ENCODE data around the gene PLCG2.

The PLCG2 gene

DNA sequence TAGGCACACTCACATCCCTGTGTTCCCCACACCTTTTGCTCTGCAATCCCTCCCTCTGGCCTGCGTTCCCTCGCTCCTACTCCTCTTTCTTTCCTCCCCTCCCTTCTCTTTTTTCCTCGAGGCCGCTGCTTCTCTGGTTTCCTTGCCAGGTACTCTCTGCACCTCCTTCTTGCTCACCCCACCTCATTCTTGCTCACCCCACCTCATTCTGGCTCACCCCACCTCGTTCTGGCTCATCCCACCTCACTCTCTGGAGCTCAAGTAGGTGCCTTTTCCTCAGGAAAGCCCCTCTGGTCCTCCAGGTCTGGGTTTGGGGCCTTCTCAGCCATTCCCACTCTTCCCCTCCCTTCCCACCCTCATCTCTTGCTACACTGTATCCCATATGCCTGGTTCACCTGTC, 103.5 kb downstream of the PLCG2 start:
- no peak for DNase-seq

DNA sequence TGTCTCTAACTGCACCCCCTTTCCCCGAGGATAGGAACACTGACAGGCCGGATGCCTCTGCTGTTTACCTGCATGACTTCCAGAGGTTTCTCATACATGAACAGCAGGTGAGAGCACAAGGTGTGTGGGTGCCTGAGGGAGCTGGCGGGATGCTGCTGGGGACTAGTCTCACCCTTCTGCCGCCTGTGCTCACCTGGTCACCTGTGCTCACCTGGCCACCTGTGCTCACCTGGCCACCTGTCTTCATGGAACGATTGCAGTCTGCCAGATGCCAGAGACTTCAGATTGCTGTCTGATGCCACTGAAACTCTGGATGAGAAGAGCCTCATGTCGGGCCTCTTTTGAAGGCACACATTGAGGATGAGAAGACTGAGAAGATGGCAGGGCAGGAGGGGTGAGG, 104.1 kb downstream of the PLCG2 start:
- no peak for DNase-seq

DNA sequence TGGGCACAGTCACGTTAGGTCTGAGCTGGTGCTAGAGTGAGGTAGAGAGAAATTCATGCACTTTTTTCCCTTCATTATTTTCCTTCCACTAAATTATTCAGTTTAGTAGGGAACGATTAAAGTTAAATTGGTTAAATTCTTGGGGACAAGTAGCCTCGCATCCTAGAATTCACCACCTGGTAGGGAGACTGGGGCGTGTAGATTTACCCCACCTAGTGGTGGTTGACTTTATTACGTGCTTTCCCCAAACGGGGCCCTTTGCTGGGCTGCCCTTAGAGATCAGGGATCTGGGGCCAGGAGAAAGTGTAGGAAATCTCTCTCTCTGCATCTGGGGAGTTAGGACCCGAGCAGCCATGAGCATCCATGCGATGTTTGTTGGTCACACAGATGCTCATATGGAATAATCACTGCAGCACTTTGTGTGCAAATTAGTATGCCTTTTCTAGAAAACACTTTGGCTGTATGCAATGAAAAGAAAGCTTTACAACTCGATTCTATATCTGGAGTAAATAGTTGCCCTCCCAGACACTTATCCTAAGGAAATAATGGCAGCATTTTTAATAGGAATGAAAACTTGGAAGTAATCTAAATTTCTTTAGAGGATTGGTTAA, 107.0 kb downstream of the PLCG2 start:
- DNase-seq = no peak

DNA sequence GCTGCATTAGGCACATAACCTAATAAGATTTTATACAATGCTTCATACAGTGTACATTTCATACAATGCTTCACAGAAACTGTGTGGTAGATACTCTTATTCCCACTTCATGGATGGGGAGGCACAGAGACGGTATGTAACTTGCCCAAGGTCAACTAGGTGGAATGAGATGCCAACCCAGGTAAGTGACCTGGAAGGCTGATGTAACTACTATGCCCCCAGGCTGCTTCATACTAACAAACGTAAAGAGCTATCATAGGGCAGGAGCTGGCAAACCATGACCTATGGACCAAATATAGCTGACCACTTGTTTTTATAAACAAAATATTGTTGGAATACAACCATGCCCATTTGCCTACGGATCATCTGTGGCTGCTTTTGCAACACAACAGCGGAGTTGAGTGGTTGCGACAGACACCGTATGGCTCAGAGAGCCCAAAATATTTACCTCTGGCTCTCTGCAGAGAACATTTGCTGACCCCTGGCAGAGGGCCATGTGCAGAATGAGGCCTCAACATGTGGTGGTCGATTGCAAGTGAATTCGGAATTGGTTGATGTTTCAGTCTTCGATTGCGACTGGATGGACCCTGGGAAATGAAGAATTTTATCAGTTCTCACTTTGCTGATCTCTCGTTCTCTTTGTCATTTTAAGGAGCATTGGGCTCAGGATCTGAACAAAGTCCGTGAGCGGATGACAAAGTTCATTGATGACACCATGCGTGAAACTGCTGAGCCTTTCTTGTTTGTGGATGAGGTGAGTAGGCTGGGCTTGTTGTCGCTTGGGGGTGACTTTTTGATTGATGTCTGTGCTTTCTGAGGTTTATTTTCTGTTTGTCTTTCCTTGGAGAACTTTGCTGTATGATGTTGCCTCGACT, 109.7 kb downstream of the PLCG2 start:
- DNase-seq = no peak

DNA sequence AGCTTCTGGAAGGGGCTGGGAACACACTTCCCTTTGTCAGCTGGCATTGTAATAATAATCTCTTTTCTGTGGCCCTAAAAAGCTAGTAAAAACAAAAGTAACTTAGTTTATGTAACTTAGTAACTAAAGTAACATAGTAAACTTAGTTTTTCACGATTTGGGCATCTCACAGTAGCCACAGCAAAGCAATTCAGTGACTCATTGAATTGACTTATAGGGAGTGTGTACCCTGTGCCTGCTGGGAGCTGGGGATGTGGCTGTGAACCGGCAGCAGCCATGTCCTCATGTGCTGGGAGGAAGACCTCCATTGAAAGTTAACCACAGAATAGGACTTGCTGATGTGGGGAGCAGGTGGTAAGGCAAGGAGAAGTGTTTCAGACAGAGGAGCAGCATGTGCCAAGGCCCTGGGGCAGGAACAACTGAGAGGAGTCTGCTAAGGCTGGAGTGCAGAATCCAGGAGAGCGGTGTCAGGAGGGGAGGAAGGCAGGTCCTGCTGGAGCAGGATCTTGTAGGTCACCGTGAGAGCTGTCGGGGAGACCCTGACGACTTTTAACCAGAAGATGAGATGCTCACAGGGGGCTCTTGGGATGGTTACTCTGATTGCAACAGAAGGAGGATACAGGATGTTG, 112.8 kb downstream of the PLCG2 start:
- DNase-seq = no peak

DNA sequence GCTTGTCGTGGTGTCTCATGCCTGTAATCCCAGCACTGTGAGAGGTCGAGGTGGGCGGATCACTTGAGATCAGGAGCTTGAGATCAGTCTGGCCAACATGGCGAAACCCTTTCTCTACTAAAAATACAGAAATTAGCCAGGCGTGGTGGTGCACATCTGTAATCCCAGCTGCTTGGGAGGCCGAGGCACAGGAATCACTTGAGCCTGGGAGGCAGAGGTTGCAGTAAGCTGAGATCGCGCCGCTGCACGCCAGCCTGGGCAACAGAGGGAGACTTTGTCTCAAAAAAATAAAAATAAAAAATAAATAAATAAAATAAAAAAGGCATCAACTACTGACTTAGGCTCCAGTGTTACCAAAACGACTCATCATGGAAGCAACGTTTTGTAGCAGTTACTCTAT, 115.5 kb downstream of the PLCG2 start:
- DNase-seq = no peak

DNA sequence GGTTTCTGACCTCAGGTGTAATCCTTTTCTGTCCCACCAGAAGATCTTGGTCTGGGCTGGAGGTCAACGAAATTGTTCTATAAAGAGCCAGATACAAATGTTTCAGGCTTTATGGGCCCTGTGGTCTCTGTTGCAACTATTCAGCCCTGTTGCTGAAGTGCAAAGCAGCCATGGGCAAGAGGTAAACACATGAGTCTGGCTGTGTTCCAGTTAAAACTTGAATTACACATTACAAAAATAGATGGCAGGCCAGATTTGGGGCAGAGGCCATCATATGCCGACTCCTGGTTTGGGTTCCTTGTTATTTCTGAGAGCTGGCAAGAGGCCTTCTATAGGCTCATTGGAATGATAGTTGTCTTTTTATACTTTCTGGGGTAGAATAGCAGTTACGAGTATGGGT, 117.8 kb downstream of the PLCG2 start:
- DNase-seq = no peak

DNA sequence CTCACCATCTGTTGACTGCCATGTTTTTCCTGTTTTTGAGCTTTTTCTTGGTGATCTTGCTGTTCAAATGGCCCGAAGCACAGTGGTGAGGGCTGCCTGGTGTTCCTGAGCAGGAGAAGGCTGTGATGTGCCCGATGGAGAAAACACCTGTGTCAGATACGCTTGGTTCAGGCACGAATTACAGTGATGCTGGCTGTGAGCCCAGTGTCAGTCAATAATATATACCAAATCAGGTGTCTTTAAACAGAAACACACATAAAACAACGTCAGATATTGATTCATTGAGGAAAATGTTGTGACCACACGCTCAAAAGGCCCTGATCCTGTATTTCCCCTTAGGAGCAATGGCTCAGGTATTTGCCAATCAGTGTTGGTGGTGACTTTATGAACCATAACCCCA, 120.5 kb downstream of the PLCG2 start:
- DNase-seq = no peak

DNA sequence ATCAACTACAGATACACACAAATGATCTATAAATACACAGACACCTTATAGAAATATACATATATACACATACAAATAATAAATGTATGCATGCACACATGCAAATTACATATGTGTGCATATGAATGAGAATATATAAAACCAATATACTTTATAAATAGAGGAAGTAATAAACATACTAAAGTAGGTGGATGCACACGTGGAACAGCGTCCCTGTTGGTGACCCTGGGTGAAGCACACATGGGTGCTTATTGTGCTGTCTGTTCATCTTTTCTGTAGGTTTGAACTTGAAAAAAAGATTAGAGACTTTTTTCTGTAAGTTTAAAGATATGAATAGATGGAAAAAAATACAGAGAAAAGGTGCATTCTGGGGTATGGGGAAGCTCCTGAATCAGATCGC, 120.9 kb downstream of the PLCG2 start:
- no peak for DNase-seq

DNA sequence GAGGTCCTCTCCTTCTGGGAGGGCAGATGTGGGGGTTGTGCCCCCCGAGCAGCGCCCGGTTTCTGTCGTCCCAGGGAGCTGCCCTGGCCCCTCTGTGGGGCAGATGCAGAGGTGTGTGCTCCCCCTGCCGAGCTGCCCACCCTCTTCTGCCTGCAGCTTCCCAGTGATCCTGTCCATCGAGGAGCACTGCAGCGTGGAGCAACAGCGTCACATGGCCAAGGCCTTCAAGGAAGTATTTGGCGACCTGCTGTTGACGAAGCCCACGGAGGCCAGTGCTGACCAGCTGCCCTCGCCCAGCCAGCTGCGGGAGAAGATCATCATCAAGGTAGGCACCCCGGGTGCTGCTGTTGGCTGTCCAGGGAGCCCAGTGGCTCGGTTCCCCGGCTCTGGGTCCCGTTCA, 121.4 kb downstream of the PLCG2 start:
- DNase-seq = no peak

DNA sequence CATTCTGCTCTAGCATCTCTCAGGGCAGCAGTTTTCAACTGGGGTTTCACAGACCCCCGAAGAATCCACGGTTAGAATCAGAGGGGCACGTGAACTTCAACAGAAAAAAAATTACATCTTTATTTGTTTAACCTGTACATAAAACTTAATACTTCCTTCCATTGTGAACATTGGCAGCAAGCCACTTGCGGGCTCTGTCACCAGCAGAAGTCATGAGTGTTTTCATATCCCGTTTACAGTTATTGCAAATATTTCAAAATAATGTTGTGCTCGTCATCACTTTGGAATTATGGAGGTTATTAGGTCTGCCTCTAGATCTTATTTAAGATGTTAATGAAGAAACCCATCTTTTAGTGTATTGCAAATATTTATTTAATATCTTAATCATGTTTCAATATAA, 122.4 kb downstream of the PLCG2 start:
- no peak for DNase-seq

DNA sequence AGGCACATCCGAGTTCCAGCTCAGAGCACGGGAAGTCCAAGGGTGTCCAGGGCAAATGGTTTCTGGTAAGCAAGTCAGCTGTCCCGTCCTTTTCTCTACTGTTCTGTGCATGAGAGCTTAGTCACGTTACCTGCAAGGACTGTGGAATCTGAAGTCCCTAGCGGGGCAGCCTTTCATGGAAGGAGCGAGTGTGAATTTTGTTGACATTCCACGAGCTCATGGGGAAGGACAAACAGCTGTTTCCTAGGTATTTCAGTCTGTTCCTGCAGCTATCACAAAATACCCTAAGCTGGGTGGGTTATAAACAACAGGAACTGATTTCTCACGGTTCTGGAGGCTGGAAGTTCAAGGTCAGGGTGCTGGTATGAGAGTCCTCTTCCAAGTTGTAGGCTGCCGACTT, 122.9 kb downstream of the PLCG2 start:
- no peak for DNase-seq

DNA sequence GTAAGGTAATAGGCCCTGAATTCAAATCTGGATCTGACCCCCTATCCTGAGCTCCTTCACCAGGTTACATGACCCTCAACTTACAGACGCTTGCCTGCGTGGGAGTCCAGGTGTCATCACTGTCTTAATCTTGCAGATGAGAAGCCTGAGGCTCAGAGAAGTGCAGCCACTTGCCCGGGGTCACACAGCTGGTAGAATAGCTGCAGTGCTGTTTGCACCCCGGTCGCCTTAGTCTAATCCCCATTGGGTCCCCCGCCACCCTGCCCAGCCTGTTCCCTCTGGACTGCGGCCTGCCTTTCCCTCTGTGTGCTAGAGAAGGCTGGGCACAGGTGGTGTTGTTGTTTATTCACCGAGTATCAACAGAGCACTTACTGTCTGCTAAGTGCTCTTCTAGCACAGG, 125.2 kb downstream of the PLCG2 start:
- no peak for DNase-seq

DNA sequence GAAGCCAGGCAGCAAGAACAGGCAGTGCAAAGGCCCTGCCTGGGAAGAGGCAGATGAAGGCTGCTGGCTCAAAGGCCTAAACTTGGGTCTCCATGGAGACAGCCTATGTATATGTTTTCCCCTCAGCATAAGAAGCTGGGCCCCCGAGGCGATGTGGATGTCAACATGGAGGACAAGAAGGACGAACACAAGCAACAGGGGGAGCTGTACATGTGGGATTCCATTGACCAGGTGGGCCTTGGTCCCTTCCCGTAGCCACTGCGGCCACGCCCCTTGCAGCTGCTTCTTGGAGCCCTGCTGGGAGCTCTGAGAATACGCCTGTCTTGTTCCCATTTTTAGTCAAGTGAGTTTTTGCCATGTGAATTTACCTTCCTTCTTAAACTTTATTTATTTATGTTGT, 126.2 kb downstream of the PLCG2 start:
- no peak for DNase-seq

DNA sequence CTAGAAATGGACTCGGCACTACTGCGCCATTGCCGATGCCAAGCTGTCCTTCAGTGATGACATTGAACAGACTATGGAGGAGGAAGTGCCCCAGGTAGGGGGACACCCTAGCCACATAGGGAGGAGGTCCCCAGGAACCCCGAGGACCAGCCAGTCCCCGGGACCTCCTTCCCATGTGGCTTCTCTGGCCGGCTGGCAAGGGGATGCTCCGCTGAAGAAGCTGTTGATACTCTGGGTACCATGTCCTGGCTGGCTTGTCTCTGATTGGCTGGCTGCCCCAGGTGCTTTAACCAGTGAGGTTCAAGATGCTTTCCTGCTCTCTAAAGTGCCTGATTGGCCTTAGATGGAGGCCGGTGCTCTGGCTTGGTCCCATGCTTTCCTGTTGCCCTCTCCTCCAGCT, 128.6 kb downstream of the PLCG2 start:
- DNase-seq = no peak

DNA sequence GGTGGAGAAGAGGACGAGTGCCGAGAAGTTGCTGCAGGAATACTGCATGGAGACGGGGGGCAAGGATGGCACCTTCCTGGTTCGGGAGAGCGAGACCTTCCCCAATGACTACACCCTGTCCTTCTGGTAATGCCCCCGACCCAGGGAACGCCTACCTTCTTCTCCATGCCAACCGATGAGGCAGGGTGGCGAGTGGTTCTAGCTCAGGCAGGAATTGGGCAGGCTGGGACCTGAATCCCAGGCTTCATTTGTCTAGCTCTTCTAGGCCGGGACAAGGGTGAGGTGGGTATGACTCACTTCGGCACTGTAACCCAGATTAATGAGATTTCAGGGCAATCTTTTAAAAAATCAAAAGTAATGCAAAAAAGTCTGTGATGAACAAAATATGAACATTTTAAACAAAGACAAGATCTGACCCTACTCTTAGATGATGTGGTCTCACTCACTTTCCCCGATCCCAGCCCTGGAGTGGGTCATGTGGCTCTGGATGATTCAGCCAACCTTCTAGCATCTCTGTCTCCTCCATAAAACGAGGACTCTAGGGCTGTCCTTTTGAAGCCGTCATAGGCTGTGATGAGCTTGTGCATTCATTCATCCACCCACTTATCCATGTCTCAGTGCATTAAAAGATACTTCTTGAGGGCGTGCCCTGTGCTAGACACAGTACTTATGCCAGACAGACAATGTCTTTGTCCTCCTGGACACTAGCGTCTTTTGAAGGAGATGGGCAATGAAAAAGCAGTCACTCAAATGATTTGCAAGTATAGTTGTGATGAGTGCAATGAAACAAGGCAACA, 129.6 kb downstream of the PLCG2 start:
- DNase-seq = no peak

DNA sequence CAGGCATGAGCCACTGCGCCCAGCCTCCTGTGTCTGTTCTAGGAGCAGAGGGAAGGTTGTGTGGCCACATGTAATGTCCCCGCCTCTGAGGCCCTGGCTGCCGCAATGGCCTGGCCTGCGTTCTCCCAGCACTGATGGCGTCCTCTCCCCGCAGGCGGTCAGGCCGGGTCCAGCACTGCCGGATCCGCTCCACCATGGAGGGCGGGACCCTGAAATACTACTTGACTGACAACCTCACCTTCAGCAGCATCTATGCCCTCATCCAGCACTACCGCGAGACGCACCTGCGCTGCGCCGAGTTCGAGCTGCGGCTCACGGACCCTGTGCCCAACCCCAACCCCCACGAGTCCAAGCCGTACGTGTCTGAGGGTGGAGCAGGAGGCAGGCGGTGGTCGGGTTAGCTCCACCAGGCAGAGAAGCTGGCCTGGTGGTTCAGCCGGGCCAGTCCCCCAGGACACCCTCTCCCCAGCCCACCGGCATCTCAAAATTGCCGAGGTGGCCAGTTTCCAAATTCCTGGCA, 131.3 kb downstream of the PLCG2 start:
- no peak for DNase-seq

DNA sequence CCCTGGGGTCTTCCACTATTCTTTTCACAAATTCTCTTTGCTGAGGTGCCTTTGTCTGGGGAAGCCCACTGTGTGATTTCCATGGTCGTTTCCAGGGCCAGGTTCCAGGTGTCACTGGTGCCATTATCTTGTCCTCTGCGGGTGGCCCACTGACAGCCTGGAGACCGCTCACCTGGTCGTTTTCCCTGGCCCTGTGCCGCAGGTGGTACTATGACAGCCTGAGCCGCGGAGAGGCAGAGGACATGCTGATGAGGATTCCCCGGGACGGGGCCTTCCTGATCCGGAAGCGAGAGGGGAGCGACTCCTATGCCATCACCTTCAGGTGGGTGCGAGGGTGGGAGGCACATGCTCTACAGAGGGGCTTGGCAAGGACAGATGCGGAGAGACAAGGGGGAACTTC, 133.3 kb downstream of the PLCG2 start:
- DNase-seq = no peak

DNA sequence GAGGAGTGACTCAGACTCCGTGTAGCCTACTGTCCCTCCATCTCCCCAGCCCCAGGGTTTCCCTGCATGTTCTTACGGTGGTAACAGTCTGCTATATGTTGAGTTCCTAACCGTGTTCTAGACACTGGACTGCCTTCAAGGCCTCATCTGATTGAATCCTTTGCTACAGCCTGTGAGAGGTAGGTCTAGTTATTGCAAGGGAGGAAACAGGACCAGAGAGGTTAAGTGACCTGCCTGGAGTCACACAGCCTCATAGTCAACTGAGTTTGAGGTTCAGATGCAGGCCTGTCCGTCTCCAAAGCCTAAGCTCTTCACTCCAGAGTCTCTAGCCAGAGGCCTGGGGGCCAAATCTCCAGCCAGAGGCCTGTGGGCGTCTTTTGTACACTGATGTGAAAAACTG, 134.1 kb downstream of the PLCG2 start:
- no peak for DNase-seq

DNA sequence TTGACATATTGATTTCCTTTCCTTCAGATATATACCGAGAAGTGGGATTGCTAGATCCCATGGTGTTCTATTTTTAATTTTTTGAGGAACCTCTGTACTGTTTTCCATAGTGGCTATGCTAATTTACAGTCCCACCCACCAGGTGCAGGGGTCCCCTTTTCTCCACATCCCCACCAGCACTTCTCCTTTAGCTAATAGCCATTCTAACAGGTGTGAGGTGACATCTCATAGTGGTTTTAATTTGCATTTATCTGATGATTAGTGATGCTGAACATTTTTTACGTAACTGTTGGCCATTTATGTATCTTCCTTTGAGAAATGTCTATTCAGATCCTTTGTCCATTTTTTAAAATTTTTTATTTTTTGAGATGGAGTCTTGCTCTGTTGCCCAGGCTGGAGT, 138.3 kb downstream of the PLCG2 start:
- DNase-seq = no peak

DNA sequence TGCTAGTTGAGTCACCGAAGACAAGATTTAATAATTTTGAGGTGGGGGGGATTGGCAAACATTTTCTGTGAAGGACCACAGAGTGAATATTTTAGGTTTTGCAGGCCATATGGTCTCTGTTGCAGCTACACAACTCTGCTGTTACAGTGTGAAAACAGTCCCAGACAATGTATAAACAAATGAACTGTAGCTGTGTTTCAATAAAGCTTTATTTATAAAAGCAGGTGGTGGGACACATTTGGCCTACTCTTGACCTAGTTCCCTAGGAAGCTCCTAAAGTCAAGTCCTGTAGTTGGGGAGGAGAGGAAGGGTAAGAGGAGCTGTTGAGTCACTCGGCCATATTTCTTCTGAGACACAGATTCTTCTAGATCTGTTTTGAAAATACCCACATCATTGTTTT, 139.8 kb downstream of the PLCG2 start:
- DNase-seq = no peak

DNA sequence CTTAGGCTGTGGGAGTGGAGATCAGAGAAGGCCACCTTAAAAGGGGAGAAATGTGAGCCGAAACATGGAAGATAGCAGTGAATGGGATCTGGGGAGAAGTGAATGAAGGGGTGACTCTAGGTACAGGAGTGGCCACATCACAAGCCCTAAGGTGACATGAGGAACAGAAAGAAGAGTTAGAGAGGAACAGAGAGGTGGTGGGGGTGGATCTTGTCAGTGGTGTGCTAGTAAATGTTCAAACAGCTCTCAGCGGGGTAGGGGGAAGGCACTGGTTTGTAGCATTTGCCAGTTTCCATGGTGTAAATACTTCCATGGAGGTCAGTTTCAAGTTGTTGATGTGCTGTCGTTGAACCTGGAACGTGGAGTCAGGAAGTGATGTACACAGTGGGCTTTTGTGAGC, 141.4 kb downstream of the PLCG2 start:
- no peak for DNase-seq

DNA sequence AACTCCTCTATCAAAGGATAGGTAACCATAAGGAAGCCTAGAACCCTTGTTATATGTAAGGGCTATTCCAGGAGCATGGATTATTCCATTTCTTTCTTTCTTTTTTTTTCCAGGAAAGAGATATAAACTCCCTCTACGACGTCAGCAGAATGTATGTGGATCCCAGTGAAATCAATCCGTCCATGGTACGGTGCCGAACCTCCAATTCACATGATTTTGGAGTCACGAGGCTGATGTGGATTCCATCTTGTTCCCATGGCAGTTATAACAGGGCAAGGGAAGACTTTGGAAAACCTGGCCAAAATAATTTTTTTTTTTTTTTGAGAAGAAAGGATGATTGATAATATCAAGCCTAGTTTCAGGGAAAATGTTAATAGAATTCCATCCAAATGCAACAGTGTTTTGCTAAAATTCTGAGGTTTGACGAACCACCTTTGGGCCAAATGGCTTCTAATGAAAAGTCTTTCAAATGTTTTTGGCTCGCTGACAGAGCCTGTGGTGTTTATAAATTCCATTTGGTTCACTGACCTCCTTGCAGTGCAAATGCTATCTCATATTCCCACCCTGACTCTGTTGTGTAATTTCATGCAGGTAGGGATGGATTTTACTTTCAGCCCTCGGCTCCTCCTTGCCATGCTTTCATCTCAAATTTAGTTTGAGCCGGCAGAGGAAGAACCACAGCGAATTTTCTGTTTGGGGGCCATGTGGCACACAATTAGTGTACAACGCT, 142.2 kb downstream of the PLCG2 start:
- DNase-seq = no peak

All from activated CD4-positive, alpha-beta T cell treated with anti-CD3 and anti-CD28 coated beads for 1 hour (primary cell).